IMR-90 (cell line): ENCODE data around the gene RAF1. TPM values are rescaled to one million over a fixed set of nuclear protein-coding genes. Genes with fewer than 3 reads are reported as not detected.
A peak's percentile ranks its signal among the peaks of the same experiment; 100 is the strongest.

ENCODE experiments used
- ATAC-seq: fragments of 200-7000 bp; cut with Tn5 transposase; 2 replicates; pipeline ENCODE4 v1.9.1; 2020; ENCODE audit warnings: low read depth, mild to moderate bottlenecking, moderate library complexity
- BruUV-seq: library from RNA; stranded (reverse); fragments of 400-500 nt; replicated peaks from 2 replicates; lab custom pipeline; 2021; lab: Mats Ljungman, UMichigan
- CTCF ChIA-PET: fragments of 300-600 bp; formaldehyde crosslinking; extraction: SDS; loops from one replicate; lab custom pipeline; 2021; ENCODE audit warnings: antibody characterized with exemption; lab: Yijun Ruan, JAX
- POLR2A ChIA-PET: fragments of 300-600 bp; sonication (Branson Sonifier 250); formaldehyde crosslinking; loops from one replicate; lab custom pipeline; 2022; ENCODE audit warnings: antibody characterized with exemption; ENCODE audit not compliant: unreplicated experiment; lab: Charles Lee
- DNase-seq: peaks from one replicate; pipeline ENCODE4 v3.0.0; 2013
- H2AFZ ChIP-seq: replicated peaks from 2 replicates; pipeline ENCODE3; 2013; ENCODE audit warnings: low read length, mild to moderate bottlenecking; ENCODE audit not compliant: poor library complexity
- H2AK5ac ChIP-seq: 2 replicates; pipeline ENCODE4 v1.6.1; 2013; ENCODE audit warnings: low read depth, low read length, inconsistent platforms
- H2AK9ac ChIP-seq: replicated peaks from 2 replicates; pipeline ENCODE3; 2013; ENCODE audit warnings: mild to moderate bottlenecking, low read depth, low read length, moderate library complexity; ENCODE audit not compliant: poor library complexity
- H2BK120ac ChIP-seq: 2 replicates; pipeline ENCODE4 v1.6.1; 2013; ENCODE audit warnings: low read depth, low read length, inconsistent platforms
- H2BK15ac ChIP-seq: 3 replicates; pipeline ENCODE4 v1.6.1; 2013; ENCODE audit warnings: low read depth, low read length, inconsistent platforms
- H2BK20ac ChIP-seq: 2 replicates; pipeline ENCODE4 v1.6.1; 2013; ENCODE audit warnings: low read depth, mild to moderate bottlenecking, inconsistent platforms, low read length, moderate library complexity
- H2BK5ac ChIP-seq: 2 replicates; pipeline ENCODE4 v1.6.1; 2013; ENCODE audit warnings: mild to moderate bottlenecking, low read depth, low read length, inconsistent platforms; ENCODE audit not compliant: poor library complexity, severe bottlenecking
- H3K14ac ChIP-seq: replicated peaks from 2 replicates; pipeline ENCODE4 v1.6.1; 2013; ENCODE audit warnings: low read depth, low read length, inconsistent platforms
- H3K18ac ChIP-seq: 2 replicates; pipeline ENCODE4 v1.6.1; 2013; ENCODE audit warnings: low read depth, low read length, control low read depth
- H3K23ac ChIP-seq: 2 replicates; pipeline ENCODE4 v1.6.1; 2013; ENCODE audit warnings: low read depth, low read length, inconsistent platforms
- H3K27ac ChIP-seq: 2 replicates; pipeline ENCODE4 v1.5.1; 2013; ENCODE audit warnings: mild to moderate bottlenecking, control low read depth, low read length; ENCODE audit not compliant: insufficient read depth
- H3K27me3 ChIP-seq: 2 replicates; pipeline ENCODE4 v1.6.1; 2013; ENCODE audit warnings: low read length; ENCODE audit not compliant: control insufficient read depth, insufficient read depth
- H3K36me3 ChIP-seq: 2 replicates; pipeline ENCODE4 v1.6.1; 2013; ENCODE audit warnings: low read length, mixed read lengths; ENCODE audit not compliant: control insufficient read depth, insufficient read depth
- H3K4ac ChIP-seq: 2 replicates; pipeline ENCODE4 v1.6.1; 2013; ENCODE audit warnings: low read depth, low read length, inconsistent platforms
- H3K4me1 ChIP-seq: 2 replicates; pipeline ENCODE4 v1.6.1; 2013; ENCODE audit warnings: low read length, mixed read lengths; ENCODE audit not compliant: control insufficient read depth, insufficient read depth
- H3K4me2 ChIP-seq: 2 replicates; pipeline ENCODE4 v1.6.1; 2013; ENCODE audit warnings: low read depth, mild to moderate bottlenecking, control low read depth, low read length, moderate library complexity
- H3K4me3 ChIP-seq: 2 replicates; pipeline ENCODE4 v1.5.1; 2013; ENCODE audit warnings: low read depth, mild to moderate bottlenecking, control low read depth, low read length, moderate library complexity; ENCODE audit not compliant: insufficient read depth
- H3K56ac ChIP-seq: 2 replicates; pipeline ENCODE4 v1.6.1; 2013; ENCODE audit warnings: low read length, inconsistent platforms; ENCODE audit not compliant: insufficient read depth; ENCODE audit errors: extremely low read depth
- H3K79me1 ChIP-seq, 2 experiments: 2 replicates each; pipeline ENCODE4 v1.6.1; 2013; ENCODE audit warnings: low read length in 2 of 2, inconsistent platforms in 1 of 2, low read depth in 1 of 2
- H3K9ac ChIP-seq: 2 replicates; pipeline ENCODE4 v1.6.1; 2013; ENCODE audit warnings: low read depth, low read length, control low read depth
- H3K9me1 ChIP-seq: 2 replicates; pipeline ENCODE4 v1.6.1; 2013; ENCODE audit warnings: low read length, inconsistent platforms; ENCODE audit not compliant: insufficient read depth
- H3K9me3 ChIP-seq: 2 replicates; pipeline ENCODE4 v1.6.1; 2013; ENCODE audit warnings: low read length; ENCODE audit not compliant: control insufficient read depth, insufficient read depth
- H4K20me1 ChIP-seq: 2 replicates; pipeline ENCODE4 v1.6.1; 2013; ENCODE audit warnings: low read length, inconsistent platforms; ENCODE audit not compliant: insufficient read depth
- H4K5ac ChIP-seq: 2 replicates; pipeline ENCODE4 v1.6.1; 2013; ENCODE audit warnings: mild to moderate bottlenecking, low read depth, low read length, control low read depth
- H4K8ac ChIP-seq, 2 experiments: 2 replicates each; pipeline ENCODE4 v1.6.1; 2013; ENCODE audit warnings: low read depth in 2 of 2, low read length in 2 of 2, control low read depth in 1 of 2, inconsistent platforms in 1 of 2
- H4K91ac ChIP-seq: 2 replicates; pipeline ENCODE4 v1.6.1; 2013; ENCODE audit warnings: low read depth, low read length, inconsistent platforms; ENCODE audit not compliant: insufficient read depth
- BHLHE40 ChIP-seq: fragments of 150-350 bp; IDR thresholded peaks from 2 replicates; pipeline ENCODE4 v1.6.1; 2016; ENCODE audit warnings: mild to moderate bottlenecking, low read depth, low read length
- CEBPB ChIP-seq: IDR thresholded peaks from 2 replicates; pipeline ENCODE4 v1.6.1; 2012; ENCODE audit warnings: low read depth, low read length, improper control_type of control experiment
- ELK1 ChIP-seq: fragments of 150-350 bp; IDR thresholded peaks from 2 replicates; pipeline ENCODE4 v1.6.1; 2016; ENCODE audit warnings: low read depth, mild to moderate bottlenecking, low read length, moderate library complexity, borderline replicate concordance
- MAFK ChIP-seq: IDR thresholded peaks from 2 replicates; pipeline ENCODE4 v1.6.1; 2012; ENCODE audit warnings: low read depth, low read length, improper control_type of control experiment
- MXI1 ChIP-seq: IDR thresholded peaks from 2 replicates; pipeline ENCODE4 v1.6.1; 2012; ENCODE audit warnings: low read depth, mild to moderate bottlenecking, low read length, moderate library complexity, borderline replicate concordance
- WGBS, 2 experiments: methylation state at CpG; one replicate each; pipeline versions ENCODE4 v1.1.5 to v1.1.7; 2013; ENCODE audit warnings: missing lambda C conversion rate in 2 of 2; ENCODE audit not compliant: insufficient read length in 1 of 2; ENCODE audit errors: extremely low coverage in 2 of 2; 5-methylcytosine and 5-hydroxymethylcytosine counted together
- dilution Hi-C: fragments of 300-500 bp; cut with HindIII; formaldehyde crosslinking; loops from one replicate; pipeline ENCODE4 v1.14.3; 2018; ENCODE audit warnings: low sequenced_read_pairs; ENCODE audit not compliant: unreplicated experiment
- in situ Hi-C: fragments of 300-500 bp; cut with MboI; formaldehyde crosslinking; loops from 3 replicates; pipeline ENCODE4 v1.14.3; 2019; ENCODE audit warnings: low sequenced_read_pairs, inconsistent platforms, mixed read lengths
- intact Hi-C: fragments of 100-400 bp; cut with micrococcal nuclease; formaldehyde crosslinking; loops from 2 replicates; pipeline ENCODE4 v1.10.0; 2022
- polyA plus RNA-seq, 3 experiments: library from polyadenylated mRNA; depleted of rRNA; stranded (reverse); fragments of >200 nt; gene quantifications; 2 replicates each; pipeline ENCODE4 v1.2.3, GENCODE V29; 2012; ENCODE audit warnings: low replicate concordance in 1 of 3
- total RNA-seq: library from RNA; depleted of rRNA; stranded (reverse); fragments of >200 nt; gene quantifications from 2 replicates; pipeline ENCODE4 v1.2.3, GENCODE V29; 2012

Gene RAF1
- total and polyA plus RNA-seq, 2 of the 4 experiments (the other 2 are of a cell fraction), result 115 to 151 TPM

- Histone ChIP-seq H3K18ac (peak overlapping the region; percentile 92; the same call in 1 of the 2 replicates), H2AFZ (no peak overlapping the region), H2AK9ac (no peak overlapping the region), H3K27me3 (no peaks in the 10 kb centered on the region), H4K91ac (peak overlapping the region; percentile 21; the same call in 1 of the 2 replicates), H2BK120ac (peak overlapping the region; percentile 68; the same call in 1 of the 2 replicates), H3K9me1 (peaks cover 9% of the 10 kb centered on the region), H4K5ac (peak overlapping the region; percentile 29; the same call in 1 of the 2 replicates), H2BK15ac (no peak overlapping the region), H3K9ac (peak overlapping the region; percentile 36; the same call in 1 of the 2 replicates), H3K23ac (0 out of 2 replicates have a peak overlapping the region, but pooled peaks have one; percentile 44), H4K8ac (peak overlapping the region in 1 of 2 experiments; percentile 43; a peak in 2 of 4 replicates), H2BK5ac (peak overlapping the region; percentile 88), H3K4me2 (peak overlapping the region; percentile 88), H3K9me3 (no peaks in the 10 kb centered on the region), H4K20me1 (peaks cover 63% of the 10 kb centered on the region), H3K4ac (peak overlapping the region; percentile 27), H3K14ac (0 out of 2 replicates have a peak overlapping the region, but pooled peaks have one; percentile 5), H2AK5ac (peak overlapping the region; percentile 35; the same call in 1 of the 2 replicates), H3K27ac (peak overlapping the region; percentile 83; the same call in 1 of the 2 replicates), H2BK20ac (peak overlapping the region; percentile 17; the same call in 1 of the 2 replicates), H3K4me3 (no peak overlapping the region), H3K36me3 (no peaks in the 10 kb centered on the region), H3K56ac (peak overlapping the region; percentile 2; the same call in 1 of the 2 replicates), H3K79me1 (peaks cover 0 to 45% of the 10 kb centered on the region in 2 experiments; a peak in 3 of 4 replicates), H3K4me1 (peaks cover 17% of the 10 kb centered on the region)
- TF ChIP-seq MXI1, result no peak
- TF ChIP-seq MAFK, result no peak
- no peak for TF ChIP-seq CEBPB
- no peak for TF ChIP-seq BHLHE40
- TF ChIP-seq ELK1, result no peak
- in situ Hi-C loops, result no loop called here
- ATAC-seq (peak; percentile 77), DNase-seq (peak; percentile 82)
- POLR2A ChIA-PET, result interaction anchor here (0.6 kb wide), 1 partner anchor 9 kb away, joined by 3 read pairs; no protein-coding TSS in a partner anchor
- CTCF ChIA-PET, result interaction anchor here (0.5 to 1.1 kb wide), 2 partner anchors 36 to 45 kb away, joined by 3 read pairs; no protein-coding TSS in a partner anchor
- intact Hi-C loops, result loop anchor here (2.0 to 5.0 kb wide), 2 partner anchors 14 to 37 kb away; no protein-coding TSS in a partner anchor
- dilution Hi-C loops, result no loop called here
- no TSS peak for BruUV-seq
- WGBS, 2 experiments, result no CpG with 5 or more reads among the region's 6 CpGs
Measured at GRCh38 chr3:12644331-12644937, 19.5 kb downstream of the RAF1 start.
